ENCODE data around the gene EMC7.

The EMC7 gene

GRCh38 chr15:34111488-34111887, 9.8 kb upstream of the EMC7 start:
- TF ChIP-seq, protein P1, sequence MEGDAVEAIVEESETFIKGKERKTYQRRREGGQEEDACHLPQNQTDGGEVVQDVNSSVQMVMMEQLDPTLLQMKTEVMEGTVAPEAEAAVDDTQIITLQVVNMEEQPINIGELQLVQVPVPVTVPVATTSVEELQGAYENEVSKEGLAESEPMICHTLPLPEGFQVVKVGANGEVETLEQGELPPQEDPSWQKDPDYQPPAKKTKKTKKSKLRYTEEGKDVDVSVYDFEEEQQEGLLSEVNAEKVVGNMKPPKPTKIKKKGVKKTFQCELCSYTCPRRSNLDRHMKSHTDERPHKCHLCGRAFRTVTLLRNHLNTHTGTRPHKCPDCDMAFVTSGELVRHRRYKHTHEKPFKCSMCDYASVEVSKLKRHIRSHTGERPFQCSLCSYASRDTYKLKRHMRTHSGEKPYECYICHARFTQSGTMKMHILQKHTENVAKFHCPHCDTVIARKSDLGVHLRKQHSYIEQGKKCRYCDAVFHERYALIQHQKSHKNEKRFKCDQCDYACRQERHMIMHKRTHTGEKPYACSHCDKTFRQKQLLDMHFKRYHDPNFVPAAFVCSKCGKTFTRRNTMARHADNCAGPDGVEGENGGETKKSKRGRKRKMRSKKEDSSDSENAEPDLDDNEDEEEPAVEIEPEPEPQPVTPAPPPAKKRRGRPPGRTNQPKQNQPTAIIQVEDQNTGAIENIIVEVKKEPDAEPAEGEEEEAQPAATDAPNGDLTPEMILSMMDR (IDR thresholded peaks at IDR 0.05; ENCODE audit: insufficient read depth, low read length): no peak
- TF ChIP-seq POLR2AphosphoS5 (IDR thresholded peaks at IDR 0.05; ENCODE audit: low read depth) (no peak), REST (IDR thresholded peaks at IDR 0.05; ENCODE audit: insufficient replicate concordance, low read depth) (no peak), GABPA (IDR thresholded peaks at IDR 0.05; ENCODE audit: low read depth) (no peak), SPI1 (IDR thresholded peaks at IDR 0.05; ENCODE audit: borderline replicate concordance, low read depth) (no peak)
- no peak overlapping the region for H3K4me3 ChIP-seq (replicated peaks; ENCODE audit: insufficient read depth, low read length)
- H3K27ac ChIP-seq (replicated peaks): no peak overlapping the region
- DNase-seq (ENCODE audit: low read depth in 1 of 2, low spot score in 1 of 2): no peak
- H3K27me3 ChIP-seq (ENCODE audit: insufficient read depth, poor library complexity, severe bottlenecking): no peaks in the 10 kb centered on the region

- peak in 1 of 2 experiments; percentile 30 for DNase-seq (ENCODE audit: low read depth in 1 of 2, low spot score in 1 of 2)
- no peaks in the 10 kb centered on the region for H3K27me3 ChIP-seq (ENCODE audit: insufficient read depth, poor library complexity, severe bottlenecking)
- TF ChIP-seq GABPA (IDR thresholded peaks at IDR 0.05; ENCODE audit: low read depth) (no peak), REST (IDR thresholded peaks at IDR 0.05; ENCODE audit: insufficient replicate concordance, low read depth) (no peak), SPI1 (IDR thresholded peaks at IDR 0.05; ENCODE audit: borderline replicate concordance, low read depth) (no peak), POLR2AphosphoS5 (IDR thresholded peaks at IDR 0.05; ENCODE audit: low read depth) (no peak)
- TF ChIP-seq, protein P1 (IDR thresholded peaks at IDR 0.05; ENCODE audit: insufficient read depth, low read length): peak; percentile 39
- no peak overlapping the region for H3K27ac ChIP-seq (replicated peaks)
- no peak overlapping the region for H3K4me3 ChIP-seq (replicated peaks; ENCODE audit: insufficient read depth, low read length)
Observed at GRCh38 chr15:34109797-34110663, 8.4 kb upstream of the EMC7 start.

GRCh38 chr15:34107315-34107714, 5.7 kb upstream of the EMC7 start:
- DNase-seq (ENCODE audit: low read depth in 1 of 2, low spot score in 1 of 2): no peak
- no peak overlapping the region for H3K27ac ChIP-seq (replicated peaks)
- H3K4me3 ChIP-seq (replicated peaks; ENCODE audit: insufficient read depth, low read length): no peak overlapping the region
- no peaks in the 10 kb centered on the region for H3K27me3 ChIP-seq (ENCODE audit: insufficient read depth, poor library complexity, severe bottlenecking)
- TF ChIP-seq REST (IDR thresholded peaks at IDR 0.05; ENCODE audit: insufficient replicate concordance, low read depth) (no peak), SPI1 (IDR thresholded peaks at IDR 0.05; ENCODE audit: borderline replicate concordance, low read depth) (no peak), GABPA (IDR thresholded peaks at IDR 0.05; ENCODE audit: low read depth) (no peak), POLR2AphosphoS5 (IDR thresholded peaks at IDR 0.05; ENCODE audit: low read depth) (no peak)
- TF ChIP-seq, protein P1 (IDR thresholded peaks at IDR 0.05; ENCODE audit: insufficient read depth, low read length): no peak
